GM21825 (cell line): Measurements from ENCODE around the gene ATOH7.

ENCODE experiments used
- ATAC-seq: cut with Tn5 transposase; IDR thresholded peaks from one replicate; pipeline ENCODE4 v1.9.1; 2021; ENCODE audit warnings: mild to moderate bottlenecking, moderate library complexity; ENCODE audit not compliant: unreplicated experiment

The ATOH7 gene

DNA sequence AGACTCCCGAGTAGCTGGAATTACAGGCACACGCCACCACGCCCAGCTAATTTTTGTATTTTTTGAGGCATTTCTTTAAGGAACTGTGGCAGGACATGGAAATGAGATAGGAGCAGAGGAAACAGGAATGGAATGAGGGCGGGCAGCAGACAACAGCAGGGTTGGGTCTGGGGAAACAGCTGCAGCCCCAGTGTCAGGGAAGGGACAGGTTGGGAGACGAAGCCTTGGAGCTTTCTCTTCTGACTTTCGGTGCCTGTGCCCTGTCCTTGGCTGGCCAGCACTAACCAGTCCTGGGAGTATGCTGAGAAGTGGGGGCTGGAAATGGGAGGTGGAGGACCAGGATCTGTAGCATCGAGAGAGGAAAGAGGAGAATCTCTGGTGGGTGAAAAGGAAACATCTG is 47.4 kb downstream of the ATOH7 start:
- ATAC-seq = no peak
